ENCODE results near the gene RXFP2.

DNA sequence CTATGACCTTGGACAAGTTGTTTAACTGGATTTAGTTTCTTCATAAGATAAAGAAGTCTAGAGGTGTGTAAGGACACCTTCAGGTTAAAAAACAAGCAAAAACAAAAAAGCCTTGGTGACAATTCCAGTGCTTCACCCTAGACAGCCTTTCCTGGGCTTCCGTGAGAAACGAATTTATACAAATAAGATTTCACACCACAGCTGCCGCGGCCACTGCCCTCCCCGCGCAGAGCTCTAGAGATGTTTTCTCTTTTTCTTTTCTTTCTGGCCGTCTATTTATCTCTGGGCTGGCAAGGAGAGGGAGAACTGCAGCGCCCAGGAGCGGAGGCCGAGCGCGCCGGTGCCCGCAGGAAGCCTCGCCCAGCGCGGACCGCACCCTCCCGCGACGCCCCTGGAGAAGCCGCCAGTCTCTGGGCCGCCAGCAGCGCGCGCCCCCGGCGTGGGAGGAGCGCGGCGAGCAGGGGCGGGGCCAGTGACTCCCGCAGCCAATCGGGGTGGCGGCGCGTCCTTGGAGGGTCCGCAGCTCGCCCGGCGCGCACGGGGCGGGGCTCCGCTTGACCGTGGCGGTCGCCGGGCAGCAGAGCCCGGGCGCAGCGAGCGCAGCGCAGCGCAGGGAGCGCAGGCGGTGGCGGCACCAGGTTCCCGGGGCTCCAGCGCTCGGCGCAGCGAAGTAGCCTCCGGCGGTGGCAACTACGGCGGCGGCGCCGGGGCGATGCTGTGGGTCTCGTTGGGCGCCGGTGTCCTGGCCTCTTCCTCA is 107.0 kb downstream of the RXFP2 start:
- no peak for TF ChIP-seq POLR2AphosphoS5 (IDR thresholded peaks at IDR 0.05; ENCODE audit: borderline replicate concordance, low read depth, low read length)
- TF ChIP-seq EZH2 (IDR thresholded peaks at IDR 0.05) = no peak
- no peak for TF ChIP-seq FOXP2 (optimal IDR thresholded peaks at IDR 0.05; ENCODE audit: control extremely low read depth, extremely low read length, insufficient read depth)
